HepG2 (cell line): Measurements from ENCODE around the gene SLIT1. TPM values are rescaled to one million over a fixed set of nuclear protein-coding genes. Genes with fewer than 3 reads are reported as not detected.

Experiments used
- ATAC-seq: fragments of 200-7000 bp; cut with Tn5 transposase; 3 replicates; pipeline ENCODE4 v1.9.1; 2020; ENCODE audit warnings: mild to moderate bottlenecking, moderate library complexity
- BruUV-seq: library from RNA; stranded (reverse); fragments of 400-500 nt; replicated peaks from 2 replicates; lab custom pipeline; 2021; lab: Mats Ljungman, UMichigan
- CTCF ChIA-PET: fragments of 300-600 bp; formaldehyde crosslinking; extraction: SDS; loops from one replicate; lab custom pipeline; 2021; ENCODE audit warnings: low total read pairs, inconsistent platforms, low intra/inter-chr PET ratio; lab: Yijun Ruan, JAX
- POLR2A ChIA-PET: fragments of 350-600 bp; sonication (Branson Sonifier 250); formaldehyde crosslinking; loops from one replicate; lab custom pipeline; 2020; ENCODE audit warnings: antibody characterized with exemption, inconsistent platforms; lab: Yijun Ruan, JAX
- DNase-seq: peaks from one replicate; pipeline ENCODE4 v3.0.0-alpha.2; 2015; ENCODE audit warnings: low spot score
- FAIRE-seq: peaks from 3 replicates; lab custom pipeline; 2011; peaks lifted over from hg19 to GRCh38; lab: Jason Lieb, UNC
- H2AFZ ChIP-seq: one replicate; pipeline ENCODE4 v1.6.1; 2011; ENCODE audit warnings: low read length, inconsistent platforms
- H3K27ac ChIP-seq: fragments of 300-600 bp; 3 replicates; pipeline ENCODE4 v1.8.0; 2011; ENCODE audit warnings: mixed run types, mild to moderate bottlenecking, mixed read lengths, low read length, inconsistent platforms; ENCODE audit not compliant: insufficient read depth; ENCODE audit errors: extremely low read length
- H3K27me3 ChIP-seq, 2 experiments: fragments of 200-600 bp in 1 of 2; 2 replicates in 1 of 2; 3 replicates in 1 of 2; pipeline versions ENCODE4 v1.6.0 to v1.8.0; 2011; ENCODE audit warnings: low read length in 2 of 2, mild to moderate bottlenecking in 2 of 2, moderate library complexity in 2 of 2, inconsistent platforms in 1 of 2; ENCODE audit not compliant: insufficient read depth in 2 of 2, control insufficient read depth in 1 of 2
- H3K36me3 ChIP-seq, 2 experiments: fragments of 200-600 bp in 1 of 2; replicated peaks in 1 of 2; 2 replicates in 1 of 2; 3 replicates in 1 of 2; pipeline versions ENCODE4 v1.5.1 to v1.8.0; 2011; ENCODE audit warnings: low read length in 2 of 2, inconsistent platforms in 1 of 2; ENCODE audit not compliant: insufficient read depth in 2 of 2, control insufficient read depth in 1 of 2
- H3K4me1 ChIP-seq: 2 replicates; pipeline ENCODE4 v1.5.1; 2012; ENCODE audit warnings: low read length, inconsistent platforms; ENCODE audit not compliant: insufficient read depth
- H3K4me2 ChIP-seq: 2 replicates; pipeline ENCODE4 v1.6.0; 2011; ENCODE audit warnings: low read depth, low read length, inconsistent platforms
- H3K4me3 ChIP-seq, 3 experiments: fragments of 200-600 bp in 1 of 3; sonication (generic), shearing (Covaris generic) in 1 of 3; replicated peaks in 1 of 3; 2 replicates each; pipeline ENCODE4 v1.5.1; 2011 to 2016; ENCODE audit warnings: low read length in 3 of 3, inconsistent platforms in 2 of 3, low read depth in 2 of 3, mild to moderate bottlenecking in 2 of 3, control low read depth in 1 of 3, mixed read lengths in 1 of 3; ENCODE audit not compliant: insufficient read depth in 1 of 3
- H3K79me2 ChIP-seq: one replicate; pipeline ENCODE4 v1.6.1; 2011; ENCODE audit warnings: low read length, inconsistent platforms; ENCODE audit not compliant: insufficient read depth
- H3K9ac ChIP-seq: 2 replicates; pipeline ENCODE4 v1.6.0; 2011; ENCODE audit warnings: mild to moderate bottlenecking, low read depth, low read length, inconsistent platforms; ENCODE audit not compliant: insufficient read depth
- H3K9me3 ChIP-seq: 2 replicates; pipeline ENCODE4 v1.5.1; 2012; ENCODE audit warnings: mild to moderate bottlenecking, low read length
- H4K20me1 ChIP-seq: 2 replicates; pipeline ENCODE4 v1.6.0; 2011; ENCODE audit warnings: inconsistent platforms, mild to moderate bottlenecking, low read length, moderate library complexity; ENCODE audit not compliant: insufficient read depth
- BRCA1 ChIP-seq: sonication (generic); formaldehyde crosslinking; IDR thresholded peaks from 2 replicates; pipeline ENCODE4 v1.4.0; 2020; ENCODE audit warnings: missing genetic modification reagents
- FOXA3 ChIP-seq: IDR thresholded peaks from 2 replicates; pipeline ENCODE4 v1.6.1; 2016; ENCODE audit warnings: missing genetic modification reagents, missing compliant biosample characterization
- HNF4G ChIP-seq, 2 experiments: sonication (generic) in 1 of 2; formaldehyde crosslinking in 1 of 2; IDR thresholded peaks; 2 replicates each; pipeline versions ENCODE4 v1.4.0 to v1.6.1; 2011 to 2020; ENCODE audit warnings: borderline replicate concordance in 2 of 2, low read depth in 2 of 2, mild to moderate bottlenecking in 2 of 2, low read length in 1 of 2, missing genetic modification reagents in 1 of 2, moderate library complexity in 1 of 2
- KMT2A ChIP-seq: sonication (generic); formaldehyde crosslinking; IDR thresholded peaks from 2 replicates; pipeline ENCODE4 v1.4.0; 2020; ENCODE audit warnings: missing genetic modification reagents
- KMT2B ChIP-seq: IDR thresholded peaks from 2 replicates; pipeline ENCODE4 v1.6.1; 2016; ENCODE audit warnings: missing genetic modification reagents, missing compliant biosample characterization
- MLX ChIP-seq: IDR thresholded peaks from 2 replicates; pipeline ENCODE4 v1.6.1; 2016
- NFE2L2 ChIP-seq: fragments of 150-350 bp; IDR thresholded peaks from 2 replicates; pipeline ENCODE4 v1.6.1; 2014; ENCODE audit warnings: low read length
- PATZ1 ChIP-seq: sonication (generic); formaldehyde crosslinking; IDR thresholded peaks from 2 replicates; pipeline ENCODE4 v1.4.0; 2020; ENCODE audit warnings: missing genetic modification reagents
- PAX8 ChIP-seq: sonication (generic); formaldehyde crosslinking; IDR thresholded peaks from 2 replicates; pipeline ENCODE4 v1.8.0; 2022; ENCODE audit warnings: mild to moderate bottlenecking, missing genetic modification reagents, borderline replicate concordance
- SAP130 ChIP-seq: IDR thresholded peaks from 2 replicates; pipeline ENCODE4 v1.6.1; 2016; ENCODE audit warnings: low read depth
- SOX13 ChIP-seq, 3 experiments: fragments of 450-650 bp in 1 of 3; sonication (generic) in 1 of 3; formaldehyde crosslinking in 1 of 3; IDR thresholded peaks in 2 of 3; conservative IDR thresholded peaks in 1 of 3; 2 replicates each; pipeline versions ENCODE4 v1.5.0 to v1.6.1; 2016 to 2020; ENCODE audit warnings: antibody characterized with exemption in 1 of 3, mild to moderate bottlenecking in 1 of 3, missing compliant biosample characterization in 1 of 3, missing genetic modification reagents in 1 of 3, moderate library complexity in 1 of 3
- ZNF414 ChIP-seq: sonication (generic); formaldehyde crosslinking; IDR thresholded peaks from 2 replicates; pipeline ENCODE4 v1.5.0; 2020; ENCODE audit warnings: missing genetic modification reagents
- ZNF550 ChIP-seq: sonication (generic); formaldehyde crosslinking; IDR thresholded peaks from 2 replicates; pipeline ENCODE4 v1.4.0; 2020; ENCODE audit warnings: mild to moderate bottlenecking, missing genetic modification reagents, borderline replicate concordance
- ZNF564 ChIP-seq: sonication (generic); formaldehyde crosslinking; IDR thresholded peaks from 2 replicates; pipeline ENCODE4 v1.8.1; 2023; ENCODE audit warnings: mild to moderate bottlenecking, missing genetic modification reagents
- ZNF687 ChIP-seq: sonication (generic); formaldehyde crosslinking; IDR thresholded peaks from 2 replicates; pipeline ENCODE4 v1.5.1; 2020; ENCODE audit warnings: mild to moderate bottlenecking, missing genetic modification reagents, moderate library complexity
- WGBS: methylation state at CpG from one replicate; pipeline ENCODE4 v1.1.6; 2017; ENCODE audit warnings: low lambda C conversion rate; 5-methylcytosine and 5-hydroxymethylcytosine counted together
- in situ Hi-C: cut with HindIII; loops from 2 replicates; pipeline ENCODE4 v1.10.0; 2017; ENCODE audit warnings: low pct_unique_long_range_greater_than_20kb; ENCODE audit not compliant: extremely low pct_ligation_motif_present
- intact Hi-C: fragments of 100-400 bp; cut with micrococcal nuclease; formaldehyde crosslinking; loops from one replicate; pipeline ENCODE4 v1.10.0; 2022; ENCODE audit not compliant: unreplicated experiment
- polyA plus RNA-seq, 8 experiments: library from polyadenylated mRNA; depleted of rRNA in 3 of 8; stranded (reverse) in 7 of 8; unstranded in 1 of 8; fragments of >200 nt; fragmentation: Illumina TruSeq in 4 of 8; extraction: Trizol in 4 of 8; gene quantifications; 2 replicates each; pipeline versions ENCODE4 v1.2.1 to v1.2.3, GENCODE V29; 2011 to 2016; ENCODE audit warnings: low read depth in 4 of 8, missing spikeins in 1 of 8, mixed read lengths in 1 of 8; ENCODE audit not compliant: insufficient read depth in 1 of 8
- total RNA-seq, 5 experiments: library from RNA; depleted of rRNA; stranded (reverse); fragments of >200 nt; fragmentation: Illumina TruSeq; extraction: Trizol; gene quantifications; 2 replicates each; pipeline ENCODE4 v1.2.3, GENCODE V29; 2016; ENCODE audit warnings: low read depth in 1 of 5

Gene SLIT1
- total and polyA plus RNA-seq, 2 of the 13 experiments (the other 11 are each of a cell fraction or from before 2014, with no cell fraction given), result 0.09 to 0.33 TPM

GRCh38 chr10:97000487-97001182, 185.1 kb downstream of the SLIT1 start:
- 15% methylated on average over 12 of the region's 25 CpGs for WGBS
- intact Hi-C loops, result no loop called here
- H4K20me1 ChIP-seq, result no peaks in the 10 kb centered on the region
- no peaks in the 10 kb centered on the region for H3K79me2 ChIP-seq
- ChIA-PET CTCF (no interaction called here), POLR2A (interaction anchor here (0.6 to 2.1 kb wide), 5 partner anchors 20 to 305 kb away, joined by 3 to 7 read pairs (median 3); no protein-coding TSS in a partner anchor)
- H3K9ac ChIP-seq, result peak overlapping the region; percentile 38
- H3K4me3 ChIP-seq, result peak overlapping the region; percentile 41 to 53 (median 46); a peak in 5 of 6 replicates
- peak overlapping the region; percentile 74 for H3K4me2 ChIP-seq
- FAIRE-seq (no peak), ATAC-seq (peak; percentile 74), DNase-seq (peak; percentile 71)
- no TSS peak for BruUV-seq
- H2AFZ ChIP-seq, result no peak overlapping the region
- peak overlapping the region; percentile 21 for H3K27ac ChIP-seq
- no peaks in the 10 kb centered on the region for H3K36me3 ChIP-seq
- peaks cover 59% of the 10 kb centered on the region for H3K4me1 ChIP-seq
- in situ Hi-C loops, result no loop called here
- no peaks in the 10 kb centered on the region; a peak in 1 of 5 replicates for H3K27me3 ChIP-seq
- H3K9me3 ChIP-seq, result no peaks in the 10 kb centered on the region
- no peak for TF ChIP-seq MLX
- no peak for TF ChIP-seq ZNF550 (CRISPR knock-in tag)
- TF ChIP-seq ZNF687 (CRISPR knock-in tag), result peak; percentile 80
- TF ChIP-seq ZNF414 (CRISPR knock-in tag), result peak; percentile 54; the same call in 1 of the 2 replicates
- TF ChIP-seq KMT2B (CRISPR knock-in tag), result no peak
- peak; percentile 96 for TF ChIP-seq PATZ1 (CRISPR knock-in tag)
- TF ChIP-seq KMT2A (CRISPR knock-in tag), result no peak
- no peak for TF ChIP-seq HNF4G (IDR thresholded peaks at IDR 0.05; ENCODE audit: borderline replicate concordance, low read depth, low read length)
- 0 out of 2 replicates have a peak, but pooled peaks have one; percentile 23 for TF ChIP-seq HNF4G (CRISPR knock-in tag; IDR thresholded peaks at IDR 0.05; ENCODE audit: borderline replicate concordance, low read depth)
- peak; percentile 50 for TF ChIP-seq SAP130 (CRISPR knock-in tag)
- TF ChIP-seq NFE2L2, result no peak
- no peak for TF ChIP-seq BRCA1 (CRISPR knock-in tag)
- TF ChIP-seq ZNF564, result 0 out of 2 replicates have a peak, but pooled peaks have one; percentile 63
- peak; percentile 65 for TF ChIP-seq FOXA3 (CRISPR knock-in tag)
- no peak for TF ChIP-seq PAX8 (CRISPR knock-in tag)
- TF ChIP-seq SOX13 (IDR thresholded peaks at IDR 0.05), result no peak
- TF ChIP-seq SOX13 (CRISPR knock-in tag; conservative IDR thresholded peaks at IDR 0.05 in 1 of 2, IDR thresholded peaks at IDR 0.05 in 1 of 2), result peak in 1 of 2 experiments; percentile 44; a peak in 1 of 4 replicates
